GM18907 (cell line): ENCODE results near the gene IQSEC1.
A peak's percentile ranks its signal among the peaks of the same experiment; 100 is the strongest.

Source experiments
- ATAC-seq: cut with Tn5 transposase; IDR thresholded peaks from one replicate; pipeline ENCODE4 v1.9.1; 2021; ENCODE audit warnings: mild to moderate bottlenecking, moderate library complexity; ENCODE audit not compliant: unreplicated experiment

IQSEC1 gene

DNA sequence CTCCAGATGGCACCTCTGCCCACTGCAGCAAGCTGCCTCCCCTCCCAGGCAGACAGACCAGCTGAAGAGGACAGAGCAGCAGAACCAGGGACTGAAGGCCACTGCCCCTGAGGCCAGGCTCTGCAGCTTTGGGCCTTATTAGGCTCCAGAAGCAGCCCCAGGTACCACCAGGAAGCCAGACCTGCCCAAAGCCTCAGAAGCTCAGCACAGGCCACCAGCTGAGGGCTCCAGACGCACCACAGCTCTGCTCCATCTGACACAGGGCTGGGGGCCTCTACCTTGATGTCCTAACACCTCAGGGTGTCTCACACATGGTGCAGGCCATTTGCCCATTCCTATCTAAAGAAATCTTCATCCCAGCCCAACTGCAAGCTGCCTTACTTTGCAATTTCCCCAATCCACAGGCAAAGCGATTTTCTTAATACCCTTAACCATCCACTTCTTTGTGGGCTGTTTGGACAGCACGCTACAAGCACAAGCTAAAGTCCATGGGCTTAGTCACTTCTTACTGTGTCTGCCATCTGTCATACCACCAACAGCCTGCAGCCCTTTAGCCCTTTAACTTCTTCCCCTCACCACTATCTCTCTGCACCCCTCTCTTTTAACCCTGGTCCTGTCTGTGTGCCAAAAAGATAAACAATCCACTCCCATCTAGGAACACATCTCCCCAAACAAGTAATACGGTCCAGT lies 112.1 kb downstream of the IQSEC1 start:
- ATAC-seq, result no peak

DNA sequence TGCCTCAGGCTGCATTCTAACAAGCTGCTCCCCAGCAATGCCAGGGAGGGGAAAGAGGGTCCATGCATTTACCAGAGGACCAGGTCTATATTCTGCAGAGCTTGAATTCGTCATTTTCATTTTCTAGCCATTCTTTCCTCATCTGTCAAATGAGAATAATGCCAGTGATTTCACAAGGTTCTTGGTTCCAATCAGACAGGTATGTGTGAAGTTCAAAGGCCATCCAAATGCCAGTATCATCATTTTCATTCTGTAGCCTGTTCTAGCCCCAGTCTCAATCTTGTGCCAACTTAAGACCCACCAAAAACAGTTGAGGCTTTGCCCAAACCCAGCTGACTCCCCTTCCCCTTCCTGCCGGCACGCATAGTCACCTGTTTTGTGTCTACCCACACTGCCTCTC lies 112.7 kb downstream of the IQSEC1 start:
- ATAC-seq, result no peak

GRCh38 chr3:12959838-12960378 lies 113.3 kb downstream of the IQSEC1 start:
- ATAC-seq, result no peak

DNA sequence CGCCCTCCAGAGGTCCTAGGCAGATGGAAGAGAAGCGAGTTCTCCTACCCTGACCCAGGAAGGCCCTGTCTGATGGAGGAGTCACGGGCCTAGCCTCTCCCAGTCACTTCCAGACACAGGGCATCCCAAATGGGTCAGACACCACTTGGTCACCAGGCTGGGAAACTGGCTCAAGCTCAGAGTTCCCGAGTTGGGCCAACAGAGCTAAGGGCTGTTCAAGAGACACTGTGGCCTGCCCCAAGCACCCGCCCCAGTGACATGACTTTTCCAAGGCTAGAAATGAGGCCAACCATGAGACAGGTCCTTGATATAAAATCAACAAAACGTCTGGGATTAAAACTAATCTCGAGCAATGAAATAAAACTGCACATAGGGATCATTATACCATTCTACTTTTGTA lies 113.8 kb downstream of the IQSEC1 start:
- no peak for ATAC-seq

GRCh38 chr3:12957824-12958792 lies 115.1 kb downstream of the IQSEC1 start:
- ATAC-seq, result no peak

DNA sequence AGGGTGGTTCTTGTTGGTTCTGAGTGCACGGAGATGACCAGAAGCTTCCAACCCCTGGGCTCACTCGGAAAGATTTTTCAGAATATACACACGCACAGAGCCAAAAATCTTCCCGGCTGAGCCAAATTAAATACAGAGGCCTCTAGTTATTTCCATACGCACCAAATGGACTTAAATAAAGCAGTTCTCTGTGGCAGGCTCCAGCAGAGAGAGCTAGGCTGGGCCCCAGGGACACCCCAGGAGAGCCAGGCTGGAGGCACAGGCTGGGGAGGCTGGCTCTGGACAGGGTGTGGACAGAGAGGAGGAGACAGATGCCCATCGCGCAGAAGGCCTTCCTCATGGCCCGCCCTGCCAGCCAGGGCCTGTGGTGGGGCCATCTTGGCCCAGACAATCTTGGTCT lies 115.9 kb downstream of the IQSEC1 start:
- no peak for ATAC-seq

DNA sequence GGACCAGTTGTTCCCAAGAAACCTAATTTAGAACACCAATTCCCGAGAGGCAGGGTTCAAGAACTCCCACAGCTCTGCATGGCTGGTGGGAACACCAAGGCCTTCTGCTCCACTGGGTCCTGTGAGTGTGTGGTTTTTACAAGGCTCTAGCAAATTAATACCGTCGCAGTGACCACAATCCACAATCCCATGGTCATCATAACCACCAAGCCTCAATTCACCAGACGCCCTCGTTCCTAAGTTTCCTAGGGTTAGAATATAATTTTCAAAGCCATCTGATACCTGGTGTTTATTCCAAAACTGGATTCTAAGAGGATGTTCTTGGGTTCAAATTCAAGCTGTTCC lies 116.9 kb downstream of the IQSEC1 start:
- ATAC-seq, result no peak

DNA sequence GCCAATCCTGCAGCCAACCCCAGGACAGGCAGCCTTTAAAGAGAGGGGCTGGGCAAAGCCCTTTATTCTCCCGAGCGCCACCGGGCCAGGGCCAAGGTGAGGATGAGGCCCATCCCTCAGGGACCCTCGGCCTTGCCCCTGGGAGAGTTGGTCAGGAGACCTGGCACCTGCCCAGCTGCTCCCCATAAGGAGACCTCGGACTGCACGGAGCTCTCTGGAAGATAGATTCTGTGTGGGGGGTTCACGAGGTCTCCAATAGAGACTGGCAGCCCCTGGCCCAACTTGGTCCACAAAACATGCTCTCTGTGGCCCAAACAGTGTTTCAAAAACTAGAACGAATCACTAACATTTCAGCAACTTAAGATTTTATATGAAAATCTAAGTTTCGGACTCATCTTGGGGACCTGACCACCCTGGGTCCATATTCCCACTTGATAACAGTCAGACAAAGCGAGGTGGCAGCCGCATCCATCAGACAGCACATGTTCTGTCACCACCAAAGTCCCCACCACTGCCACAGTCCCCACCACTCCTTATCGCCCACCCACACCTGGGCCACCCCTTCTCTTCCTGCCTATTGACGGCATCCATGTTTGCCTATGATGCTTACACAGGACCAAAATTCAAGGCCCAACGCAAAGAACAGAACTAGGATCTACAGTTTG lies 117.4 kb downstream of the IQSEC1 start:
- ATAC-seq, result no peak

DNA sequence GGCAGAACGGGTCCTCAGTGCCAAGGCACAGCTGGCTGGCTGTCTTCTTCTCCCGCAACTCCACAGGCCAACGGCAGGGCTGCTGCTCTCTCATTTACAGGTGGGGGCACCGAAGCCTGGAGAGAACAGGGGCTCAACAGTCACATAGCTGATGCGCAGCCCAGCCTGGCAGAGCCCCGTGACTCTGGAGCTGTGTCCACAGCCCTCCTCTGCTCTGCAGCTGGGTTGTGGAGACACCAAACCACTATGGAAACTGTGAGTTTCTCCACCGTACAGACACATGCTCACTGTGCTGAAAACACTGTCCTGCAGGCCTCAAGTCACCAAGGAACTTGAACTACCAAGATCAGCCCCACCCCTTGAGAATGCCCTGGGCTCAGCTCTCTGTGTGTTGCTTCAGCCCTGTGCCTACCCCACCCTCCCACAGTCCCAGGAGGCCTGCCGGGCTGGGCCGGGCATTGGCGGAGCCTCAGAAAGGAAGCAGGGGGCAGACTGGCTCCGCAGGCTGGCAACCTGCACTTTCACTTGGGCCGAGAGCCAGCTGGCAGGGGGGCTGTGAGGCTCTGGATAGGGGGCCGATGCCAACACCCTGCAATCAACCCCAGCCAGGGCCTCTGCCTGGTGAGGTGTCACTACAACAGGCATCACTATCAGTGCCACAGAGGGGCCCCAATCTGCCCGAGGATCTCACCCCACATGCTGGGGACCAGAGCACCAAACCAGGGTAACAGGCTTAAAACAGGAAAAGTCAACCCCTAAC lies 118.2 kb downstream of the IQSEC1 start:
- ATAC-seq, result peak; percentile 75

- no peak for ATAC-seq
Observed at GRCh38 chr3:12954180-12954579, 119.0 kb downstream of the IQSEC1 start.

DNA sequence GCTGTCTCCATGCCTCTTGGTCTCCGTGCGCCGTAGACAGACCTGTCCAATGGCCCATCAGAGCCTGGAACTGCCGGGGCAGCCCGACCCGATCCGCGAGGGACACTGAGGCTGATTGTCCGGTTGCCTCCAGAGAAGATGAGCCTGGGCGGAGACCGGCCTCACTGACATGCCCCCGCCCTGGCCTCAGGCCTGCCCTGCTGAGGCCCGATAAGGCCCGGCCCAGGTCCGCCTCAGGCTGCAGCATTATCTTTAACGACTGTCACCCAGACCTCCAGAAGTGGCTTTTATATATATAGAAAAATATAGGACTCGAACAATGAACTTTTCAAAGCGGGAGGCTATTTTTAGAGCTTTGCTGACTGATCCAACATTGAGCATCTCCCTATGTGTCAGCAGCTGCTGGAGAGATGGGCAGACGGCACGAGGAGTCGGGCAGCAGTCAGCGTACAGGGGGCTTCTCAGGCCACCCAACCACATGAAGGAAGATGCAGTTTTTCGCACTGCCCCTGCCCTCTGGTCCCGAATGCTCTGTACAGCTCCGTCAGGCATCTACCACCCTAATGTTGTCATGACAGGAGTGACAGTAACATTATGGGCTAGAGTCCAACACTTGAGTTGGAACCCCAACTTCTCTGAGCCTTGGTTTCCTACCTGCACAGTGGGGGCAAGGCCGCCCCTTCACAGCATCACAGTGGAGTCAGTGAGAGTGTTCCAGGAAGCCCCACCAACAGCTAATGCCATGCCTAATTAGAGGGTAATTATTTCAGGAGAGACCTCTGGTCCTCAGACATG lies 119.8 kb downstream of the IQSEC1 start:
- ATAC-seq, result no peak

GRCh38 chr3:12952343-12953200 lies 120.7 kb downstream of the IQSEC1 start:
- ATAC-seq, result no peak

- ATAC-seq, result peak; percentile 76
Observed at GRCh38 chr3:12948891-12949711, 124.1 kb downstream of the IQSEC1 start.

- ATAC-seq, result no peak
Observed at GRCh38 chr3:12948371-12948770, 124.9 kb downstream of the IQSEC1 start.

GRCh38 chr3:12947504-12948369 lies 125.5 kb downstream of the IQSEC1 start:
- ATAC-seq, result no peak

- no peak for ATAC-seq
Observed at GRCh38 chr3:12946649-12947316, 126.4 kb downstream of the IQSEC1 start.

- no peak for ATAC-seq
Observed at GRCh38 chr3:12946251-12946648, 127.0 kb downstream of the IQSEC1 start.
